ENCODE measurements around the gene PDK2.
A peak's percentile ranks its signal among the peaks of the same experiment; 100 is the strongest.

Gene PDK2

DNA sequence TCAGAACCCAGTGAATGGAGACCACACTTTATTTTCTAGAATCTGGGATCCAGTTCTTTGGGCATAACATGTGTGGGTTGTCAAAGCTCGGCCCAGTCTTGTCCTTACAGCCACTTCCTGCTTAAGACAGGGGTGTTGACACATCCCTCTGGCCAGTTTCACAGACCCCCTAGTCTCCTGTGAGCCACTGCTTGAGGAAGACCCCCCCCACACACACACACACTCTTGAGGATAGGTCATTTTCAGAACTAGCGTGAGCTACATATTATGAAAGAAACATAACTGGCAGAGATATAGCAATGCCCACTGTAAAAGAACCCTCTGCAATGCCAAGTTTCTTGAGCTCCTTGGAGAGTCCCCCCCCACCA lies 3.2 kb upstream of the PDK2 start:
- no peak overlapping the region for H3K4me3 ChIP-seq (ENCODE audit: low read length)
- H2AFZ ChIP-seq (ENCODE audit: low read depth, low read length), result no peak overlapping the region
- H3K36me3 ChIP-seq (ENCODE audit: insufficient read depth, low read length), result no peaks in the 10 kb centered on the region
- H3K4me1 ChIP-seq (ENCODE audit: insufficient read depth, low read length), result peaks cover 14% of the 10 kb centered on the region
- peaks cover 9% of the 10 kb centered on the region for H3K27me3 ChIP-seq (ENCODE audit: insufficient read depth, low read length)
- H3K9me3 ChIP-seq (ENCODE audit: low read length), result no peaks in the 10 kb centered on the region

DNA sequence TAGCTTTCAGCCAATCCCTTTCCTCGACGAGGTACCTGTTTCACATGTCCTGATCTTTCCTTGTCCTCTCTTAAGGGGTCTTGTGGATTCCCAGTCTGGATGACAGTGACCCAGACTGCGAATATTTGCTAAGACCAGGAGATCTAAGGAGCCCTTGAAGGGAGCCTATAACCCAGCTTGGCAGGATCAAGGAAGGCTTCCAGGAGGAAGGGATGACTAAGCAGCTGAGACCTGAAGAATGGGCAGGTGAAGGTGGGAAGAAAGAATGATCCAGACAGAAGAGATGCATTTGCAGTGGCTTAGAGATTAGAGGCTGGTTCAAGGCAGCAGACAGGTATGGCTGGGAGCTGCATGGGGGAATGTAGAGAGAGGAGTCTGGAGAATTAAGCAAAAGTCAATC lies 1.9 kb upstream of the PDK2 start:
- H3K9me3 ChIP-seq (ENCODE audit: low read length), result no peaks in the 10 kb centered on the region
- peaks cover 9% of the 10 kb centered on the region for H3K27me3 ChIP-seq (ENCODE audit: insufficient read depth, low read length)
- peaks cover 14% of the 10 kb centered on the region for H3K4me1 ChIP-seq (ENCODE audit: insufficient read depth, low read length)
- H3K36me3 ChIP-seq (ENCODE audit: insufficient read depth, low read length), result no peaks in the 10 kb centered on the region
- H2AFZ ChIP-seq (ENCODE audit: low read depth, low read length), result no peak overlapping the region
- H3K4me3 ChIP-seq (ENCODE audit: low read length), result no peak overlapping the region

- Histone ChIP-seq H3K9me3 (ENCODE audit: low read length) (no peaks in the 10 kb centered on the region), H3K4me1 (ENCODE audit: insufficient read depth, low read length) (peaks cover 14% of the 10 kb centered on the region), H3K27me3 (ENCODE audit: insufficient read depth, low read length) (peaks cover 9% of the 10 kb centered on the region), H2AFZ (ENCODE audit: low read depth, low read length) (peak overlapping the region; percentile 92), H3K36me3 (ENCODE audit: insufficient read depth, low read length) (no peaks in the 10 kb centered on the region), H3K4me3 (ENCODE audit: low read length) (peak overlapping the region; percentile 82)
Measured at GRCh38 chr17:50093807-50094206, 1.3 kb upstream of the PDK2 start.

GRCh38 chr17:50094243-50094752 lies 853 bp upstream of the PDK2 start:
- Histone ChIP-seq H2AFZ (ENCODE audit: low read depth, low read length) (peak overlapping the region; percentile 92), H3K4me3 (ENCODE audit: low read length) (peak overlapping the region; percentile 82), H3K9me3 (ENCODE audit: low read length) (no peaks in the 10 kb centered on the region)

GRCh38 chr17:50095626-50096037 lies 481 bp downstream of the PDK2 start:
- Histone ChIP-seq H3K4me1 (ENCODE audit: insufficient read depth, low read length) (peaks cover 14% of the 10 kb centered on the region), H3K9me3 (ENCODE audit: low read length) (no peaks in the 10 kb centered on the region), H3K27me3 (ENCODE audit: insufficient read depth, low read length) (peaks cover 9% of the 10 kb centered on the region), H2AFZ (ENCODE audit: low read depth, low read length) (peak overlapping the region; percentile 87), H3K36me3 (ENCODE audit: insufficient read depth, low read length) (no peaks in the 10 kb centered on the region), H3K4me3 (ENCODE audit: low read length) (peak overlapping the region; percentile 82)

More at GRCh38 chr17:50094243-50094752, 853 bp upstream of the PDK2 start:
- Histone ChIP-seq H3K27me3 (ENCODE audit: insufficient read depth, low read length) (peaks cover 9% of the 10 kb centered on the region), H3K4me1 (ENCODE audit: insufficient read depth, low read length) (peaks cover 14% of the 10 kb centered on the region), H3K36me3 (ENCODE audit: insufficient read depth, low read length) (no peaks in the 10 kb centered on the region)

- peaks cover 9% of the 10 kb centered on the region for H3K27me3 ChIP-seq (ENCODE audit: insufficient read depth, low read length)
- H2AFZ ChIP-seq (ENCODE audit: low read depth, low read length), result peak overlapping the region; percentile 87
- H3K36me3 ChIP-seq (ENCODE audit: insufficient read depth, low read length), result no peaks in the 10 kb centered on the region
- H3K4me3 ChIP-seq (ENCODE audit: low read length), result peak overlapping the region; percentile 82
- peaks cover 16% of the 10 kb centered on the region for H3K4me1 ChIP-seq (ENCODE audit: insufficient read depth, low read length)
- no peaks in the 10 kb centered on the region for H3K9me3 ChIP-seq (ENCODE audit: low read length)
Measured at GRCh38 chr17:50096092-50096491, 941 bp downstream of the PDK2 start.

DNA sequence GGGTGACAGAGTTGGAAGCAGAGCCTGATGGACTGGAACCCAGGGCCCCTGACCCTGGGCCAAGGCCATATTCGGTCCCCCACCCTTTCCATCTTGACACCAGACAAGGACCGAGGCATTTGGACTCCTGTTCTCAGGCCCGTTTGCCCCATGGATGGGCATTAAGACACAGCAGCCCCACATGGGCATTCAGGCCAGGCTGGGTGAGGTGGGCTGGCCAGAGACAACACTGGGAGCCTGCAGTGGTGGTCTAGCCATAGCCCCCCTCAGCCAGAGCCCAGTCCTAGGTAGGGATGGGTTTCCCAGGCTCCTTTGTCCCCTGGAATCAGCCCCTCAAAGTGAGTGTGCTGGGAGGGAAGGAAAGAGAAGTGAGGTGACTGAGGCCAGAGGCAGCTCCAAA lies 1.6 kb downstream of the PDK2 start:
- peaks cover 23% of the 10 kb centered on the region for H3K4me1 ChIP-seq (ENCODE audit: insufficient read depth, low read length)
- no peaks in the 10 kb centered on the region for H3K36me3 ChIP-seq (ENCODE audit: insufficient read depth, low read length)
- no peak overlapping the region for H3K4me3 ChIP-seq (ENCODE audit: low read length)
- H3K9me3 ChIP-seq (ENCODE audit: low read length), result no peaks in the 10 kb centered on the region
- peaks cover 4% of the 10 kb centered on the region for H3K27me3 ChIP-seq (ENCODE audit: insufficient read depth, low read length)
- H2AFZ ChIP-seq (ENCODE audit: low read depth, low read length), result no peak overlapping the region

- H3K9me3 ChIP-seq (ENCODE audit: low read length), result no peaks in the 10 kb centered on the region
- H3K36me3 ChIP-seq (ENCODE audit: insufficient read depth, low read length), result no peaks in the 10 kb centered on the region
- no peak overlapping the region for H2AFZ ChIP-seq (ENCODE audit: low read depth, low read length)
- H3K27me3 ChIP-seq (ENCODE audit: insufficient read depth, low read length), result no peaks in the 10 kb centered on the region
- no peak overlapping the region for H3K4me3 ChIP-seq (ENCODE audit: low read length)
- peaks cover 28% of the 10 kb centered on the region for H3K4me1 ChIP-seq (ENCODE audit: insufficient read depth, low read length)
Measured at GRCh38 chr17:50097455-50097854, 2.3 kb downstream of the PDK2 start.

GRCh38 chr17:50097926-50098325 lies 2.8 kb downstream of the PDK2 start:
- H3K27me3 ChIP-seq (ENCODE audit: insufficient read depth, low read length), result no peaks in the 10 kb centered on the region
- no peaks in the 10 kb centered on the region for H3K9me3 ChIP-seq (ENCODE audit: low read length)
- H3K36me3 ChIP-seq (ENCODE audit: insufficient read depth, low read length), result no peaks in the 10 kb centered on the region
- no peak overlapping the region for H2AFZ ChIP-seq (ENCODE audit: low read depth, low read length)
- H3K4me3 ChIP-seq (ENCODE audit: low read length), result no peak overlapping the region
- H3K4me1 ChIP-seq (ENCODE audit: insufficient read depth, low read length), result peaks cover 28% of the 10 kb centered on the region

- no peaks in the 10 kb centered on the region for H3K36me3 ChIP-seq (ENCODE audit: insufficient read depth, low read length)
- H3K4me3 ChIP-seq (ENCODE audit: low read length), result no peak overlapping the region
- H3K4me1 ChIP-seq (ENCODE audit: insufficient read depth, low read length), result peaks cover 28% of the 10 kb centered on the region
- H3K27me3 ChIP-seq (ENCODE audit: insufficient read depth, low read length), result no peaks in the 10 kb centered on the region
- no peaks in the 10 kb centered on the region for H3K9me3 ChIP-seq (ENCODE audit: low read length)
- H2AFZ ChIP-seq (ENCODE audit: low read depth, low read length), result no peak overlapping the region
Measured at GRCh38 chr17:50098583-50098982, 3.4 kb downstream of the PDK2 start.

- Histone ChIP-seq H2AFZ (ENCODE audit: low read depth, low read length) (no peak overlapping the region), H3K27me3 (ENCODE audit: insufficient read depth, low read length) (no peaks in the 10 kb centered on the region), H3K4me3 (ENCODE audit: low read length) (no peak overlapping the region), H3K4me1 (ENCODE audit: insufficient read depth, low read length) (peaks cover 25% of the 10 kb centered on the region), H3K9me3 (ENCODE audit: low read length) (no peaks in the 10 kb centered on the region), H3K36me3 (ENCODE audit: insufficient read depth, low read length) (no peaks in the 10 kb centered on the region)
Measured at GRCh38 chr17:50099003-50099402, 3.9 kb downstream of the PDK2 start.

- Histone ChIP-seq H3K27me3 (ENCODE audit: insufficient read depth, low read length) (no peaks in the 10 kb centered on the region), H3K36me3 (ENCODE audit: insufficient read depth, low read length) (no peaks in the 10 kb centered on the region), H3K4me1 (ENCODE audit: insufficient read depth, low read length) (peaks cover 31% of the 10 kb centered on the region), H3K4me3 (ENCODE audit: low read length) (no peak overlapping the region), H2AFZ (ENCODE audit: low read depth, low read length) (no peak overlapping the region), H3K9me3 (ENCODE audit: low read length) (no peaks in the 10 kb centered on the region)
Measured at GRCh38 chr17:50100480-50100883, 5.3 kb downstream of the PDK2 start.

DNA sequence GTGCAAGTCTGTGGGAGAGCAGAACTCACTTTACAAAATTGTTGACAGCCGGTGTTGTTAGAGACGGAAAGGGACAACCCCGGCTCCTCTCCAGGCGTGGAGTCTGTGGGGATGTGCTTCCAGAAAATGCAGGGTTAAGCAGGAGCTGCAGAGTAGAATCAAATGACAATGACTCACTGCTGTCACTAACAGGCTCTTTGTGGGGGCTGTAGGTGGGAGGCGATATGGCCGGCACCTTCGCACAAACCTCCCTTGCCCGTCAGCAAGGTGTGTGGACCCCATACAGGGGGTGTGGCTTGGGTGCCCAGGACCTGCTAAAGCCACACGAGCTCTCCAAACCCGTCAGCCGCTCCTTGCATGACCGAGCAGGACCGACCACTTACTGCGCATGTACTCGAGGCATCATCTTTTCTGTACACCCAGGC lies 5.8 kb downstream of the PDK2 start:
- peaks cover 27% of the 10 kb centered on the region for H3K4me1 ChIP-seq (ENCODE audit: insufficient read depth, low read length)
- H3K4me3 ChIP-seq (ENCODE audit: low read length), result no peak overlapping the region
- no peaks in the 10 kb centered on the region for H3K36me3 ChIP-seq (ENCODE audit: insufficient read depth, low read length)
- H3K27me3 ChIP-seq (ENCODE audit: insufficient read depth, low read length), result no peaks in the 10 kb centered on the region
- no peaks in the 10 kb centered on the region for H3K9me3 ChIP-seq (ENCODE audit: low read length)
- H2AFZ ChIP-seq (ENCODE audit: low read depth, low read length), result no peak overlapping the region
